AG04449 (cell line): ENCODE results near the gene AKAP7.

Experiments
- CTCF ChIA-PET: fragments of 350-600 bp; formaldehyde crosslinking; extraction: SDS; loops from one replicate; lab custom pipeline; 2021; ENCODE audit warnings: antibody characterized with exemption; lab: Yijun Ruan, JAX
- POLR2A ChIA-PET: fragments of 400-600, 350-600 bp; formaldehyde crosslinking; extraction: SDS; loops from one replicate; lab custom pipeline; 2020; ENCODE audit warnings: antibody characterized with exemption, inconsistent platforms; lab: Yijun Ruan, JAX
- DNase-seq: peaks from one replicate; pipeline ENCODE4 v3.0.0-alpha.2; 2010; ENCODE audit warnings: low read depth, low spot score
- H3K4me3 ChIP-seq: 2 replicates; pipeline ENCODE4 v1.5.1; 2011; ENCODE audit warnings: low read depth, mild to moderate bottlenecking, control low read depth, low read length
- TF ChIP-seq, protein P1 (sequence below): IDR thresholded peaks from one replicate; pipeline ENCODE4 v1.5.1; 2011; ENCODE audit warnings: mild to moderate bottlenecking, moderate library complexity, low read length, control low read depth, inconsistent platforms; ENCODE audit not compliant: insufficient read depth; ENCODE audit errors: missing control alignments

The AKAP7 gene

DNA sequence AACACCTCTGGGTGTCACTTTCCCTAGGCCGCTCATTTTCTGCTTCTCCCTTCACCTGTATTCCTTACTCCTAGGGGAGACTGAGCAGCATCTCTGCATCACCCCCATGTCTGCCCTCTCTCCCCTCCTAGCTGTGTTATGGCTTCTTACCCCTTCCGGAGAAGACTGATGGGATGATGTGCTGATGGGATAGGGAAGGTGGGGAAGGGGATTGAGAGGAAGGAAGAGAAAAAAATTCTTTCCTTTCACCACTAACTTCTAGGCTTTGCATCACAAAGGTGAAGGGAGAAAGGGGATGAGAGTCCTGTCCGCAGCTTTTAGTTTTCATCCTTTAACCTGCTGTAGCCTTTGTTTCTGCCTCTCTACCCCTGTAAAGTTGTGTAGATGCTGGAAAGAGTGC is 26.7 kb downstream of the AKAP7 start:
- no peak for DNase-seq
- ChIA-PET CTCF (interaction anchor here (0.9 to 2.8 kb wide), 2 partner anchors 277 to 372 kb away, joined by 3 to 15 read pairs; no protein-coding TSS in a partner anchor), POLR2A (no interaction called here)
- no peak overlapping the region for H3K4me3 ChIP-seq
- TF ChIP-seq, protein P1, sequence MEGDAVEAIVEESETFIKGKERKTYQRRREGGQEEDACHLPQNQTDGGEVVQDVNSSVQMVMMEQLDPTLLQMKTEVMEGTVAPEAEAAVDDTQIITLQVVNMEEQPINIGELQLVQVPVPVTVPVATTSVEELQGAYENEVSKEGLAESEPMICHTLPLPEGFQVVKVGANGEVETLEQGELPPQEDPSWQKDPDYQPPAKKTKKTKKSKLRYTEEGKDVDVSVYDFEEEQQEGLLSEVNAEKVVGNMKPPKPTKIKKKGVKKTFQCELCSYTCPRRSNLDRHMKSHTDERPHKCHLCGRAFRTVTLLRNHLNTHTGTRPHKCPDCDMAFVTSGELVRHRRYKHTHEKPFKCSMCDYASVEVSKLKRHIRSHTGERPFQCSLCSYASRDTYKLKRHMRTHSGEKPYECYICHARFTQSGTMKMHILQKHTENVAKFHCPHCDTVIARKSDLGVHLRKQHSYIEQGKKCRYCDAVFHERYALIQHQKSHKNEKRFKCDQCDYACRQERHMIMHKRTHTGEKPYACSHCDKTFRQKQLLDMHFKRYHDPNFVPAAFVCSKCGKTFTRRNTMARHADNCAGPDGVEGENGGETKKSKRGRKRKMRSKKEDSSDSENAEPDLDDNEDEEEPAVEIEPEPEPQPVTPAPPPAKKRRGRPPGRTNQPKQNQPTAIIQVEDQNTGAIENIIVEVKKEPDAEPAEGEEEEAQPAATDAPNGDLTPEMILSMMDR = no peak

DNA sequence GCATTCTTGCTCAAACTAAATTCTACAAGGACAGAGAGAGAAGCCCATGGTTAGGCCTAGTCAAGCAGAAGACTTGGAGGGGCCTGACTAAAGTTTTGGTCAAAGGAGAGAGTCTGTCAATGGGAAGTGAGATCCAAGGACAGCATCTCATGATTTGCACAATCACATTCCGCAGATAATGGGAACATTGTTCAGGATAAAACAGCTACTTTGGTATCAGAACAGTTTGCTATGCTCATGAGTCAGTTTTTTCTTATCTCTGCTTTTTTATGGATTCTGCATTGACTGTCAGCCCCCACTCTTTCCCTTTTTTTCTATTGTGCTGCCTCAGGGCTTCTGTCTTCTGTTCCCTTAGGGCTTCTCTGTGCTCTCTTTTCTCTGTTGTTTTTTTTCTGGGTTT is 28.6 kb downstream of the AKAP7 start:
- no peak overlapping the region for H3K4me3 ChIP-seq
- DNase-seq = no peak
- CTCF ChIA-PET = interaction anchor here (1.3 kb wide), 1 partner anchor 278 kb away, joined by 6 read pairs; no protein-coding TSS in a partner anchor
- POLR2A ChIA-PET = no interaction called here
- TF ChIP-seq, protein P1 = no peak

DNA sequence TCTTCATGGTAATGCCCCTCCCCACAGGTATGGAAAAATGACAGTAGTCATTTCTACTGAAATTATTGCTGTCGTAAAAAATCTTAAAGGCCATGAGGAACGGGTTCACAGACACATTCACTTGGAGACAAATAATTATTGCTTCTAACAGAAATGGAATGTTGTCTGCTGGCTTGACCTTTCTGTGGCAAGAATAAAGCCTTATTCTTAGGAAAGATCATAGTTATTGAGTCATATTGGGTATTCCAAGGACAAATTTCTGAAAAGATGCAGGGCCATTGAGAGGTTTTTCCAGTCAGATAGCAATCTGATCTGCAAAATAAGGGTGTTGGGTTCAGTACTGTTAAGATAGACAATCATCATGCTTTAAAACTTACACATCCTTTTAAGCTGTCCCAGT is 29.2 kb downstream of the AKAP7 start:
- DNase-seq = no peak
- TF ChIP-seq, protein P1 = no peak
- no peak overlapping the region for H3K4me3 ChIP-seq
- CTCF ChIA-PET = interaction anchor here (2.0 kb wide), 1 partner anchor 279 kb away, joined by 7 read pairs; no protein-coding TSS in a partner anchor
- POLR2A ChIA-PET = no interaction called here

DNA sequence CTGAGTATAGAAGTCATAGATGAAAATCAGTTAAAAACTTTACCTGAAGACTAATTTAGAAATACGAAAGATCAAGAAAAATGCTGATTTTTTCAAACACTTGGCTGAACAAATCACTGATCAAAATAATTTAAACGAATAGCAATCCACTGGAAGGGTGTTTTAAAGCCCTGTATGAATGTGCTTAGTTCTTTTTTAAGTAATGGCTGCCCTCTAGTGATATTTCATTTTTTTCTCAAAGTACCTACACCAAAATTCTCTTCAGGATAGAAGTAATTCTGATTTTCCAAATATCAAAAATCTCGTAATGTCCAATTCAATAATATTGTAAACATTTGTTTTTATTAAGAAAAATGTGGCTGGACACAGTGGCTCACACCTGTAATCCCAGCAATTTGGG is 32.5 kb downstream of the AKAP7 start:
- TF ChIP-seq, protein P1 = no peak
- CTCF ChIA-PET = interaction anchor here (0.7 to 2.7 kb wide), 7 partner anchors 11 to 366 kb away, joined by 3 to 32 read pairs (median 4); no protein-coding TSS in a partner anchor
- no peak for DNase-seq
- H3K4me3 ChIP-seq = no peak overlapping the region
- POLR2A ChIA-PET = no interaction called here

DNA sequence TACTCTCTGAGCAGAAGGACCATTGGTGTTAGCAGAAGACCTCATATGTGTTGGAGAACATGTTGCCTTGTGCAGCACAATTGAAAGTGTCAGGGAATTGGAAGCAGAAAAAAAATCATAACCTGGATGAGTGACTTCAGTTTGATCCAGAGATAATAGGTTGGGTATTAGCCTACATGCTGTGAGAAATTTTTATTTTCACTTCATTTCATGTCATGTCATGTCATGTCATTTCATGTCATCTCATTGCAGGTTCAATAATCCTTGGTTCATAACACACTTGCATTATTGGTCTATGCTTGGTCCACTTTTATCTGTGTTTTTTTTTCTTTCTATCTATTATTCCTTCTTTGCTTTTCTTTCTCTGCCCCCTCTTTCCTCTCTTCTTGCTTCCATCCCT is 34.3 kb downstream of the AKAP7 start:
- POLR2A ChIA-PET = no interaction called here
- CTCF ChIA-PET = interaction anchor here (1.2 to 2.7 kb wide), 2 partner anchors 11 to 284 kb away, joined by 3 to 32 read pairs; no protein-coding TSS in a partner anchor

DNA sequence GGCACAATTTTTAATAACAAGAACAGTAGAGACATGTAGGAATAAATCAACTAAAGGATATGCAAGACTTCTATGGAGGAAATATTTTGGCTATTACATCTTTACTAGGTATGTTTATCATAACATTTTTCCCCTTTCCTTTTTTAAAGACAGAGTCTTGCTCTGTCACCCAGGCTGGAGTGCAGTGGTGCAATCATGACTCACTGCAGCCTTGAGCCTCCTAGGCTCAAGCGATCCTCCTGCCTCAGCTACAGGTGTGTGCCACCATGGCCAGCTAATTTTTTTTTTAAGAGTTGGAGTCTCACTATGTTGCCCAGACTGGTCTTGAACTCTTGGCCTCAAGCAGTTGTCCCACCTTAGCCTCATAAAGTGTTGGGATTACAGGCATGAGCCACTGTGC is 37.0 kb downstream of the AKAP7 start:
- no peak overlapping the region for H3K4me3 ChIP-seq
- DNase-seq = no peak
- CTCF ChIA-PET = interaction anchor here (1.0 to 2.6 kb wide), 4 partner anchors 8 to 361 kb away, joined by 3 to 12 read pairs (median 4); no protein-coding TSS in a partner anchor
- TF ChIP-seq, protein P1 = no peak
- POLR2A ChIA-PET = no interaction called here

More for the DNA sequence above, 34.3 kb downstream of the AKAP7 start:
- DNase-seq = no peak
- TF ChIP-seq, protein P1 = no peak
- no peak overlapping the region for H3K4me3 ChIP-seq
